Measurements from ENCODE around the gene BTG2. TPM values are rescaled to one million over a fixed set of nuclear protein-coding genes. Genes with fewer than 3 reads are reported as not detected.

The BTG2 gene
- total RNA-seq, 2 experiments from 2014 or later, result 150 TPM

DNA sequence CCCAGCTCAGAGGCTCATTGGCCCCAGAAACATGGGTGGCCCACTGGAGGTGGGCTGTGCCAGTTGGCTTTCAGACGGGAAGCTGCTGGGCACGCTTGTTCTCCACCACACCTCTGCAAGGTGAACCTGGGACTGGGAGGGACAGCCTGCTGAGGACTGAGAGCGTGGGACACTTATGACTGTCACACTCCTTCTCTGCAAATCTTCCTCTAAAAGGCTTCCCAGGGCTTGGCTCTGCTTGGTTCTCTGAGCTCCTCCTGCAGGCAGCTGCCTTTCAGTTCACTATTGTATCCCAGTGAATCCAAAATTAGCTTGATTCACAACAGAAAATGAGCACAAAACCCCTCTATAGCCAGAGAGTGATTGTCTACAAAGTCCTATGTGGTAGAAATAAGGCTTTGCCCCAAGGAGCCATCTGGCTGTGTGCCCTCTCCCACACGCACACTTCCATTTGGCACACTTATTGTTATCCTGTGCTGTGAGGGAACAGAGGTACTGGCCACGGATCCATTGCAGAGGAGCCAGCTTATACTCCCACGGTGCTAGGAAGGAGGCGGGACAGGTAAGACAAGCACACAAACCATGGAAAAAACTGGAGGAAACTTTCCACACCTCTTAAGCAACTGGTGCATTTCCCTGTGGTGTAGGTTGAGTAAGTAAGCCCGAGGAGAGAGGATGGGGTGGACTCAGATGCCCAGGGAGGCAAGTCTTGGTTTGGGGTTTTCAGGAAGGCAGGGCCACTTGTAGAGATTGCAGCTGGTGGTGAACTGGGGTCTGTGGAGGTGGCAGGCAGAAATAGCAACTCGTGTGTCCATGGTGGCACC, 18.9 kb upstream of the BTG2 start:
- Mint-ChIP-seq H3K27me3 (peaks cover 2% of the 10 kb centered on the region), H3K9me3 (no peaks in the 10 kb centered on the region), H3K36me3 (no peaks in the 10 kb centered on the region), H3K27ac (peak overlapping the region; percentile 100), H3K4me3 (peak overlapping the region; percentile 82), H3K4me1 (ENCODE audit: low read depth) (peaks cover 60% of the 10 kb centered on the region)
- DNase-seq, result no peak
- intact Hi-C loops (cut with micrococcal nuclease), result loop anchor here (10.0 kb wide), 2 partner anchors 478 to 1128 kb away; partner anchors contain the start of genes LAX1 and PPP1R15B
- POLR2A ChIA-PET, result interaction anchor here (0.9 to 8.1 kb wide), 6 partner anchors 8 to 39 kb away, joined by 3 to 204 read pairs (median 49); partner anchors contain the start of gene BTG2
- CTCF ChIA-PET, result interaction anchor here (1.2 to 21.6 kb wide), 5 partner anchors 13 to 53 kb away, joined by 3 to 356 read pairs (median 78); partner anchors contain the start of gene BTG2

- H3K9me3 Mint-ChIP-seq, result no peaks in the 10 kb centered on the region
- DNase-seq, result peak; percentile 91
- peak overlapping the region; percentile 82 for H3K4me3 Mint-ChIP-seq
- ChIA-PET POLR2A (interaction anchor here (0.6 to 8.1 kb wide), 7 partner anchors 9 to 38 kb away, joined by 3 to 204 read pairs (median 47); partner anchors contain the start of gene BTG2), CTCF (interaction anchor here (0.5 to 21.6 kb wide), 7 partner anchors 14 to 52 kb away, joined by 3 to 356 read pairs (median 44); partner anchors contain the start of gene BTG2)
- peaks cover 63% of the 10 kb centered on the region for H3K4me1 Mint-ChIP-seq (ENCODE audit: low read depth)
- H3K36me3 Mint-ChIP-seq, result no peaks in the 10 kb centered on the region
- intact Hi-C loops (cut with micrococcal nuclease), result loop anchor here (1.0 to 10.0 kb wide), 4 partner anchors 14 to 1128 kb away; partner anchors contain the start of genes ATP2B4, LAX1 and PPP1R15B
- H3K27ac Mint-ChIP-seq, result peak overlapping the region; percentile 100
- H3K27me3 Mint-ChIP-seq, result peaks cover 2% of the 10 kb centered on the region
These were observed 18.0 kb upstream of the BTG2 start for GRCh38 chr1:203287109-203287893.

- no peak for DNase-seq
- Mint-ChIP-seq H3K9me3 (no peaks in the 10 kb centered on the region), H3K27ac (peak overlapping the region; percentile 100), H3K27me3 (peaks cover 2% of the 10 kb centered on the region), H3K4me3 (peak overlapping the region; percentile 82), H3K4me1 (ENCODE audit: low read depth) (peaks cover 63% of the 10 kb centered on the region), H3K36me3 (no peaks in the 10 kb centered on the region)
- intact Hi-C loops (cut with micrococcal nuclease), result loop anchor here (1.0 to 10.0 kb wide), 5 partner anchors 15 to 1127 kb away; partner anchors contain the start of genes ATP2B4, LAX1 and PPP1R15B
- CTCF ChIA-PET, result interaction anchor here (0.9 to 21.6 kb wide), 6 partner anchors 15 to 52 kb away, joined by 3 to 356 read pairs (median 61); partner anchors contain the start of gene BTG2
- POLR2A ChIA-PET, result interaction anchor here (0.6 to 8.1 kb wide), 6 partner anchors 10 to 37 kb away, joined by 3 to 204 read pairs (median 49); partner anchors contain the start of gene BTG2
These were observed 17.4 kb upstream of the BTG2 start for GRCh38 chr1:203287898-203288297.

DNA sequence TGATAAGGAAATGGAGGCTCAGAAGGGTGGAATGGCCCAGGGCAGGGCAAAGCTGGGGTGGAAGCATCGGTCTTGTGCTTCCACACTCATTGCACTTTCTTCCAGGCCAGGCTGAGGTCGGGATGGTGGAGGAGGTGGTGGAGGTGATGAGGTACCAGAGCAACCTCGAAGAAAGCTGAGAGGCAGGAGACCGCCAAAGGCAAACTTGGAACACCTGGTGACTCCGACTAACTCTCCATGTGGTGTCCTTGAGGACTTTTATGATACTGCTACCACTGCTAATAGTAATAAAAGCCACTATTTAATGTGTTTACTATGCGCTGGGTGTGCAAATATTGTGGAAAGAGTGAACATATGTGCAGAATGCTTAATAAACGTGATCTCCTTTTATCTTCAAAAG, 16.9 kb upstream of the BTG2 start:
- H3K36me3 Mint-ChIP-seq, result no peaks in the 10 kb centered on the region
- H3K4me3 Mint-ChIP-seq, result peak overlapping the region; percentile 82
- ChIA-PET CTCF (interaction anchor here (1.6 to 21.6 kb wide), 6 partner anchors 15 to 51 kb away, joined by 4 to 356 read pairs (median 61); partner anchors contain the start of gene BTG2), POLR2A (interaction anchor here (0.7 to 8.1 kb wide), 5 partner anchors 10 to 47 kb away, joined by 3 to 204 read pairs (median 51); partner anchors contain the start of gene BTG2)
- DNase-seq, result no peak
- intact Hi-C loops (cut with micrococcal nuclease), result loop anchor here (2.0 to 10.0 kb wide), 3 partner anchors 364 to 1126 kb away; partner anchors contain the start of genes LAX1 and PPP1R15B
- peaks cover 65% of the 10 kb centered on the region for H3K4me1 Mint-ChIP-seq (ENCODE audit: low read depth)
- peak overlapping the region; percentile 100 for H3K27ac Mint-ChIP-seq
- H3K27me3 Mint-ChIP-seq, result peaks cover 2% of the 10 kb centered on the region
- H3K9me3 Mint-ChIP-seq, result no peaks in the 10 kb centered on the region

DNA sequence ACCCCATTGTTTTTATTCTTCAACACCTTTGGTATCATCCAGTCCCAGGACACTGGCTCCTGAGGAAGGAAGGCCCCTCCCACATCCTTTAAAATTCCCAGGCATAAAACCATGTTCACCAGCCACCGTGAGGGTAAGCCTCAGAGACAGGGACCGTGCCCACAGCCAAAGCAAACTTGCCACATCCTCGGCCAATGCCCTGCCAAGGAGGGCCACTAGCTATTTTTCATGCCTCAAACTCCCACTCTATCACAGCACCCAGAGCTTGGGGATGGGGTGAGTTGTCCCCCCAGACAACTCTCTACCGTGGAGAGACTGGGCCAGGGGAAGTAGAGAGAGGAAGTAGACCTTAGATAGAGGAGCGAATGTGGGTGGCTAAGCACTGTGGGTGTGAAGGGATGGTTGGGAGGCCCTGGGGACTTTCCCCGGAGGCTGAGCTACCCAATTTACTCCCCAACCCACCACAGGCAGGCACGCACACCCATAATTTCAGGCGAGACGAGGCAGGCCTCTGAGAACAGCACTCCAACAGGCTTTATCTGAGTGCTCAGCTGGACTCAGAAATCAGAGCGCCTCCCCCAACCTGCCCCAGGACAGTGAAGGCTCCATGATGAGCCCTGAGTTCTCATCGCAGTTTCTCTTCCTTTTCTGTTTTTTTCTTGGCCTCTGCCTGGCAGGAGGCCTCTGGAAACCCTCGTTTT, 15.9 kb upstream of the BTG2 start:
- H3K9me3 Mint-ChIP-seq, result no peaks in the 10 kb centered on the region
- CTCF ChIA-PET, result interaction anchor here (0.8 to 21.6 kb wide), 7 partner anchors 16 to 338 kb away, joined by 3 to 356 read pairs (median 44); partner anchors contain the start of gene BTG2

DNA sequence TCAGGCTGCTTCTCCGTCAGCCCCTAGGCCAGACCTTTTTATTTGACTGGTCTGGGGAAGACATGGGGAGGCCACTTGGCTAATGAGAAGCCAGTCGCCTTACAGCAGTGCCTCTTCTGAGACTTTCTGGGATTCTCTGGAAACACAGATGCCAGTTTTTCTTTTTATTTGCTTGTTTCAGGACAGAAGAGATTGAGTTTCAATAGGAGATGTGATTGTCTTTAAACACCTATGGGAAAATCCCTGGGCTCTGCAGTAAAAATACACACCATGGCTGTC, 15.4 kb upstream of the BTG2 start:
- H3K9me3 Mint-ChIP-seq, result no peaks in the 10 kb centered on the region
- H3K36me3 Mint-ChIP-seq, result no peaks in the 10 kb centered on the region
- peaks cover 2% of the 10 kb centered on the region for H3K27me3 Mint-ChIP-seq
- H3K4me1 Mint-ChIP-seq (ENCODE audit: low read depth), result peaks cover 72% of the 10 kb centered on the region
- H3K4me3 Mint-ChIP-seq, result peak overlapping the region; percentile 82
- peak overlapping the region; percentile 100 for H3K27ac Mint-ChIP-seq
- CTCF ChIA-PET, result interaction anchor here (0.8 to 21.6 kb wide), 9 partner anchors 9 to 338 kb away, joined by 3 to 356 read pairs (median 7); partner anchors contain the start of gene BTG2
- intact Hi-C loops (cut with micrococcal nuclease), result loop anchor here (1.0 to 10.0 kb wide), 7 partner anchors 12 to 1125 kb away; partner anchors contain the start of genes BTG2, LAX1 and PPP1R15B
- POLR2A ChIA-PET, result interaction anchor here (0.5 to 8.1 kb wide), 13 partner anchors 10 to 556 kb away, joined by 3 to 204 read pairs (median 7); partner anchors contain the start of genes BTG2, LAX1 and TMEM183A
- no peak for DNase-seq

More for the DNA sequence above, 15.9 kb upstream of the BTG2 start:
- H3K4me3 Mint-ChIP-seq, result peak overlapping the region; percentile 82
- peak overlapping the region; percentile 100 for H3K27ac Mint-ChIP-seq
- H3K36me3 Mint-ChIP-seq, result no peaks in the 10 kb centered on the region
- DNase-seq, result peak; percentile 97
- peaks cover 68% of the 10 kb centered on the region for H3K4me1 Mint-ChIP-seq (ENCODE audit: low read depth)
- POLR2A ChIA-PET, result interaction anchor here (0.5 to 8.1 kb wide), 16 partner anchors 10 to 557 kb away, joined by 3 to 204 read pairs (median 6); partner anchors contain the start of genes BTG2, LAX1 and TMEM183A
- H3K27me3 Mint-ChIP-seq, result peaks cover 2% of the 10 kb centered on the region
- intact Hi-C loops (cut with micrococcal nuclease), result loop anchor here (1.0 to 10.0 kb wide), 4 partner anchors 11 to 1125 kb away; partner anchors contain the start of genes LAX1 and PPP1R15B

GRCh38 chr1:203290261-203291089, 14.8 kb upstream of the BTG2 start:
- H3K4me3 Mint-ChIP-seq, result peak overlapping the region; percentile 82
- peak overlapping the region; percentile 100 for H3K27ac Mint-ChIP-seq
- CTCF ChIA-PET, result interaction anchor here (0.9 to 21.6 kb wide), 11 partner anchors 9 to 252 kb away, joined by 3 to 356 read pairs (median 7); partner anchors contain the start of gene BTG2
- peaks cover 76% of the 10 kb centered on the region for H3K4me1 Mint-ChIP-seq (ENCODE audit: low read depth)
- POLR2A ChIA-PET, result interaction anchor here (0.8 to 8.1 kb wide), 11 partner anchors 9 to 474 kb away, joined by 4 to 204 read pairs (median 7); partner anchors contain the start of genes ATP2B4, BTG2, LAX1 and TMEM183A
- DNase-seq, result peak; percentile 99
- intact Hi-C loops (cut with micrococcal nuclease), result loop anchor here (1.0 kb wide), 4 partner anchors 10 to 37 kb away; partner anchors contain the start of gene BTG2
- no peaks in the 10 kb centered on the region for H3K36me3 Mint-ChIP-seq
- peaks cover 2% of the 10 kb centered on the region for H3K27me3 Mint-ChIP-seq
- no peaks in the 10 kb centered on the region for H3K9me3 Mint-ChIP-seq

GRCh38 chr1:203291201-203292096, 13.9 kb upstream of the BTG2 start:
- CTCF ChIA-PET, result interaction anchor here (0.9 to 21.6 kb wide), 11 partner anchors 8 to 253 kb away, joined by 3 to 356 read pairs (median 7); partner anchors contain the start of gene BTG2
- Mint-ChIP-seq H3K4me3 (peak overlapping the region; percentile 82), H3K36me3 (no peaks in the 10 kb centered on the region), H3K27ac (peak overlapping the region; percentile 100), H3K9me3 (no peaks in the 10 kb centered on the region), H3K4me1 (ENCODE audit: low read depth) (peaks cover 72% of the 10 kb centered on the region), H3K27me3 (peaks cover 2% of the 10 kb centered on the region)
- POLR2A ChIA-PET, result interaction anchor here (0.9 to 8.1 kb wide), 8 partner anchors 8 to 473 kb away, joined by 3 to 204 read pairs (median 32); partner anchors contain the start of genes ATP2B4, BTG2 and LAX1
- intact Hi-C loops (cut with micrococcal nuclease), result loop anchor here (1.0 kb wide), 1 partner anchor 9 kb away; no protein-coding TSS in a partner anchor
- DNase-seq, result peak; percentile 38

DNA sequence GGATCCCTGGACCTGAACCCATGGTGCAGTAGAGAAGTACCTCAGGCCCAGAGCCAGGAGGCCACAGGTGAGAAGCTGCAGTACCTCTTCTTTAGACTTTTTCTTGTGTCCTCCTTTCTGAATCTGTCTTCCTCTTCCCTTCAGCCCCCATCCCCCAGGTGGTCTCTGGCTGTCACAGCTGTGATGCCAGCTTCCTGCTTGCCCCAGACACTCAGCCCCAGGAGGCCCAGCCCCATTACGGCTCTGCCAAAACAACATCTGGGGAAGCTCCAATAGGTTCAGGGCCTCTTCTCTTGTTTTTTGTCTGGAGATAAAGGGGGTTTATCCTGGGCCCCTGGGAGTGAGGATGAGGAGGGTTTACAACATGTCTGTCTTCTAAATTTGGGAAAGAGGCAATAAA, 9.5 kb upstream of the BTG2 start:
- Mint-ChIP-seq H3K27ac (no peak overlapping the region), H3K4me1 (ENCODE audit: low read depth) (peaks cover 45% of the 10 kb centered on the region)
- no peak for DNase-seq

More for the DNA sequence above, 9.5 kb upstream of the BTG2 start:
- no peaks in the 10 kb centered on the region for H3K36me3 Mint-ChIP-seq
- H3K9me3 Mint-ChIP-seq, result no peaks in the 10 kb centered on the region
- ChIA-PET CTCF (interaction anchor here (1.2 to 21.6 kb wide), 3 partner anchors 9 to 41 kb away, joined by 3 to 356 read pairs (median 5); partner anchors contain the start of gene BTG2), POLR2A (interaction anchor here (1.7 kb wide), 2 partner anchors 9 to 11 kb away, joined by 7 to 10 read pairs; partner anchors contain the start of gene BTG2)
- no peak overlapping the region for H3K4me3 Mint-ChIP-seq
- no peaks in the 10 kb centered on the region for H3K27me3 Mint-ChIP-seq
- intact Hi-C loops (cut with micrococcal nuclease), result no loop called here
